RPMI8226 (cell line): ENCODE measurements around the gene MIF4GD.
"Not testable (repeated sequence)": the region's sequence is repeated elsewhere in the genome, so short reads cannot be mapped to it uniquely, and the experiment has no call there.

Experiments used
- DNase-seq: peaks from one replicate; pipeline ENCODE4 v3.0.0-alpha.2; 2015

Gene MIF4GD

GRCh38 chr17:75288359-75288758, 17.3 kb upstream of the MIF4GD start:
- no peak for DNase-seq

DNA sequence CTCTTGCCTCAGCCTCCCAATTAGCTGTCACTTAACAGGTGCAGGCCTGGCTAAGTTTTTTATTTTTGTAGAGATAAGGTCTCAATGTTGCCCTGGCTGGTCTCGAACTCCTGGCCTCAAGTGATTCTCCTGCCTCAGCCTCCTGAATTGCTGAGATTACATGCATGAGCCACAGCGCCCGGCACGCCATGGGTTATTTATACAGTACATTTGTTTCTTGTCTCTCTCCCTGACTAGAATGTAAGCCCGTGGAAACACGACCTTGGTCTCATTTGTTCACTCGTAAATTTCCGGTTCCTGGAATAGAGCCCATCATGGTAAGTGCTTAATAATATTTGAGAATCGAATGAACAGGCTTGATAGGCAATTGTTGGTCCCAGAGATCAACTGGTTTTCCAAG, 16.2 kb upstream of the MIF4GD start:
- DNase-seq, result no peak

- DNase-seq, result no peak
Observed at GRCh38 chr17:75285123-75285522, 14.1 kb upstream of the MIF4GD start.

- DNase-seq, result not testable (repeated sequence)
Observed at GRCh38 chr17:75280189-75280588, 9.2 kb upstream of the MIF4GD start.

GRCh38 chr17:75277664-75278071, 6.6 kb upstream of the MIF4GD start:
- no peak for DNase-seq

DNA sequence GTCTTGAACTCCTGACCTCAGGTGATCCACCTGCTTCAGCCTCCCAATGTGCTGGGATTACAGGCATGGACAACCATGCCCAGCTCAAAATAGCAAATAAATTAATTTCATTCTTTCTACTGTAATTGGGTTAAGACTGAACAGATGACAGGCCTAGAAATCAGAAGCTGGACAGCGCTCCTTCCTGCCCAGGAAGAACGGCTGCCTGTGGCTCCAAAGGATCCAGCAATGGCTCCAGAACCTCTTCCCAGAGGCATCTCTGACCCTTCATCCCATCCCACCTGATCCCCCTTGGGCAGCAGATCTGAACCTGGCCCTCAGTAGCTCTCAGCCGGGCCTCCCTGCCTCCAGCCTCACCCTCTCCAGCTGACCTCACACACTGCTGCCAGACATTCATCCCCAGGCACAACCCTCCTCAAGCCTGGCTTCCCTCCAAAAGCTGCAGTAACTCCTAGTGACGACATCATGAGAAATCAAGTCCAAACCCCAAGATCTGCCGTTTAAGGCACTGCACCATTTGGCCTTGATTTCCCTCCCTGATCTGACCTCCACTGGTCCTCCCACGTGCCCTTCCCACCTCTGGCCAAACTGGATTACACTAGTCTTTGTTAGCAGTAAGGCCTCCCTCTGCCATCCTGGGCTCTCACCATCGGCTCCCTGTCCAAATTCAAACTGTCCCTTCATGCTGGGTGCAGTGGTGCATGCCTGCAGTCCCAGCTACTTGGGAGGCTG, 3.1 kb upstream of the MIF4GD start:
- no peak for DNase-seq

DNA sequence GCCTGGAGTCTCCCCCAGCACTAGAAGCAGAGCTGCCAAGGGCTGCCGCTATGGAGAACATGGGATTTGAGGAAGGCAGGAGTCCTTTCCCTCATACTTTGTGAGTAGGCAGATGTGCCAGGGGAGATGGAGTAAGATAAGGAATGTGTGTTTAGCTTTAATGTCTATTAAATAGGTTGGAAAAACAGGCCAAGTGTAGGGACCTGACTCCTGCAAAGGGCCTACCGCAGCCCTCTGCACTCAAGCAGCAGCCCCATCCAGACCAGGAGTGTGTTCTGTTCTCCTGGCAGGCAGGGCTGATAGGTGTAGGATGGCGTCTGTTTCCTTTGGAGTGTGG, 1.8 kb upstream of the MIF4GD start:
- no peak for DNase-seq

DNA sequence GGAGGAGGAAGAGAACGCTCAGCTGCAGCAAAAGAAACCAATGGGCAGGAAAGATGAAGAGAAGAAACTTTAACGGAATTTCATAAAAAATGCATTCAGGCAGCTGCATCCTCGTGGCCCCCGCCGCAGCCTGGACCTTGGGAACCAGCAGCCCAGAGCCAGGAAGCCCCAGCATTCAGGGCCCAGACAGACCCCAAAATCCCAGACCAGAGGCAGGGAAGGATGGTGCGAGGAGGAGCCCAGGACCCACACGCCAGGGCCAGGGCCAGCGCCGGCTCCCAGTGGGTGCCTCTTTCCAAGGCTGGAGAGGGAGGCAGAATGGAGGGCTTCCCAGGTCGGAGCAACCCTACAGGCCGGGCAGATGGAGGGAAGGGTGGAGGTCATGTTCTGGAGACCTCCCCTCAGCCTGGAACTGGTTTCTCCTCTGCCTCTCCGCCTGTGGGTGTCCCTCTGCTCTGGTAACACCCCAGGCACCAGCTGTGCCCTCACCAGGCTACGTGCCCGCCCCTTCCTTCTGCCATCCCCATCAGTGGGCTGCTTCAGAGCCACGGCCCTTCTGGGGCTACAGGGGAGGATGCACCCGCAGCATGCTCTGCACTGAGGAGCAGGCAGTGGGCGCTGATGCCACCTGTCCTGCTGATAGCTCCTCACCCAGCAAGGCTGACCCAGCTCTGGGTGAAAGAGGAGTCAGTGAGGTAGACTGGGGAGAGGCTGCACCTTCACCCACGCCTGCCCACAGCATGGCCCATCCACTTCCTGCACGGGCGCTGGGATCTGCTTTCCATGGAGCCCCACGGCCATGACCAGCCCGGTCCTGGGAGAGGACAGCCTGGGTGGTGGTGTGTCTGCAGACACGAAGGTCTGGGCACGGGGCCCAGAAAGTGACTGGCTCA, 1.2 kb upstream of the MIF4GD start:
- DNase-seq, result peak; percentile 50

DNA sequence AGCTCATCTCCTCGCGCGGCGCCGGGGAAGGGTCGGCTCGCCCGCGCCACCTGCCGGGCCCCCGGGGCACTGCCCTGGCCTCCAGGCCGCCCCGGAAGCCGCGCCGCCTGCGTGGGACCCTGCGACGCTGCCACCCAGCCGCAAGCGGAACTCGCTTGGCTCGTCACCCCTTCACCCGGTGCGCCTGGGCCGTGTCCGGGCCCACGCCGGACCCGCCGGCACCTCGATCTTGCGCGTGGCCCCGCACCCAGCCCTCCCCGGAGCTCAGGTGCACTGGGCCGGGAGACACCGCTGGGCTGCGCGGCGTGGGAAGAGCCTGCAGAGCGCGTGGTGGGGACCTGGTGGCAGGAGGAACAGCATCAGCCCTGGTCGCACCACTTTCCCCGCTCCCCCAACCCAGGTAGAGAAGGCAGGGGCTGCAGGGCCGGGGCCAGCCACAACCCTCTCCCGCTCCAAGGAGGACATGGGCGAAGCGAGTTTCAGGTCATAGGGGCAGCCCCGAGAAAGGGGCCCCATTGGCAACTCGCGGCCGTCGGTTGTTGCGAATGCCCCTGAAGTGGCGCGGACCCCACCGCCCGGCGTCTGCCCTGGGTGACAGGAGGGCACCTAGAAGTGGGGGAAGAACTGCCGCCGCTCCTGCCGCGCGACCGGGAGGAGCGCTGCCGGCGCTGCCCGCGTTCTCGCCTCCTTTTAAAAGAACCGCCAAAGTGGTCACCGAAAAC, 363 bp upstream of the MIF4GD start:
- DNase-seq, result peak; percentile 91

- peak; percentile 79 for DNase-seq
Observed at GRCh38 chr17:75270218-75270965, 639 bp downstream of the MIF4GD start.

GRCh38 chr17:75269844-75270217, 1.2 kb downstream of the MIF4GD start:
- no peak for DNase-seq

- DNase-seq, result no peak
Observed at GRCh38 chr17:75267411-75268232, 3.4 kb downstream of the MIF4GD start.

DNA sequence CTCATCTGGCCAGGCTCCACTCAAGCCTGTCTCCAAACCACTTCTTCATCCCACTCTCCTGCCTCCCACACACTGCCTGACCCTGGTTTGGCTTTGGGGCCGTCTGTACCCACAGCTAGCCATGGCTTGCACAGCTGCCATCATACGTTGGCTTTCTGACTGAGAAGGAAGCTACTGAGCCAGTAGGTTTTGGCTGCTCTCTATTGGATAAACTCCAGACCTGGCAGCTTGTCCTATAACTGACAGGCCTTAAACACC, 3.9 kb downstream of the MIF4GD start:
- no peak for DNase-seq

GRCh38 chr17:75266316-75267152, 4.5 kb downstream of the MIF4GD start:
- DNase-seq, result no peak

DNA sequence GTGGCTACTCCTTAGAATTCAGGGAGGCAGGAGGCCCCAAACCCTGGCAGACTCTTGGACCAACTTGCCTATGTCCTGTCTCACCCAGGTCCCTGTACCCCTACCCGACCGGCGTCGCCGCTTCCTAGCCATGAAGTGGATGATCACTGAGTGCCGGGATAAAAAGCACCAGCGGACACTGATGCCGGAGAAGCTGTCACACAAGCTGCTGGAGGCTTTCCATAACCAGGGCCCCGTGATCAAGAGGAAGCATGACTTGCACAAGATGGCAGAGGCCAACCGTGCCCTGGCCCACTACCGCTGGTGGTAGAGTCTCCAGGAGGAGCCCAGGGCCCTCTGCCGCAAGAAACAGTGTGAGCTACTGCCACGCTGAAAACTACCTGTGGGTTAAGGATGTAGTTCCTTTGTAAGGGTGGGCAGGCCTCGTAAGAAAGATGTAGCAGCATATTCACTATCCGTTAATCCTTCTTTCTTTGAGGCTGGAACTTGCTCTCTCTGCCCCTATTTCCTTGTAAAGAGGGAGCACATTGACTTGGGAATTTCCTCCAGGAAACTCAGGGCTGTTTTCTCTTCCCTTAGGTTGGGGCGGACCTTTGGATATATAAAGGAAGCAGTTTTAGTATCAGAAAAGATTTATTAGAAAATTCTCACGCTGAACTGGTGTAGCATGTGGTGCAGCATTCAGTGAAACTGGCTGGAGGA, 5.3 kb downstream of the MIF4GD start:
- DNase-seq, result no peak

- DNase-seq, result no peak
Observed at GRCh38 chr17:75263055-75263454, 8.0 kb downstream of the MIF4GD start.

DNA sequence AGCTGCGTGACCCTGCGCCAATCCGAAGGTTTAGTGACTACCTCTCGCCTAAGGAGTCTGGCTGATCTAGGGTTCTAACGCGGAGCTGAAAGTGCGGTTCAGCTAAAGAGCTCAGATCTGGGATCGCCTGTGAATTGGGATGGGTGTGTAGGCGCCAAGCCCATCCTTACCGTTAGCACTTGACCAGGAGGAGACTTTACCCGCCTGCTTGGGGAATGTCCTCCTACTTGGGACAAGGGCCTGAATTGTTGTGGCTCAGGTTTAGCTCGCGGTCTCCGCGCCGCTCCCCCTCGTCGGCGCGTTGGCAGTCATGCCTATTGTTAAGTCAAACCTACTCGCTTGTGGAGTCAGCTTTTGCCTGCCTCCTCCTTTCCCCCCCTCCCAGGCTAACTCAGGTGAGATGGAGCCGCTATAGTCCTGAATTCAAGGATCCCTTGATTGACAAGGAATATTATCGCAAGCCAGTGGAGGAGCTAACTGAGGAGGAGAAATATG, 8.9 kb downstream of the MIF4GD start:
- DNase-seq, result no peak

DNA sequence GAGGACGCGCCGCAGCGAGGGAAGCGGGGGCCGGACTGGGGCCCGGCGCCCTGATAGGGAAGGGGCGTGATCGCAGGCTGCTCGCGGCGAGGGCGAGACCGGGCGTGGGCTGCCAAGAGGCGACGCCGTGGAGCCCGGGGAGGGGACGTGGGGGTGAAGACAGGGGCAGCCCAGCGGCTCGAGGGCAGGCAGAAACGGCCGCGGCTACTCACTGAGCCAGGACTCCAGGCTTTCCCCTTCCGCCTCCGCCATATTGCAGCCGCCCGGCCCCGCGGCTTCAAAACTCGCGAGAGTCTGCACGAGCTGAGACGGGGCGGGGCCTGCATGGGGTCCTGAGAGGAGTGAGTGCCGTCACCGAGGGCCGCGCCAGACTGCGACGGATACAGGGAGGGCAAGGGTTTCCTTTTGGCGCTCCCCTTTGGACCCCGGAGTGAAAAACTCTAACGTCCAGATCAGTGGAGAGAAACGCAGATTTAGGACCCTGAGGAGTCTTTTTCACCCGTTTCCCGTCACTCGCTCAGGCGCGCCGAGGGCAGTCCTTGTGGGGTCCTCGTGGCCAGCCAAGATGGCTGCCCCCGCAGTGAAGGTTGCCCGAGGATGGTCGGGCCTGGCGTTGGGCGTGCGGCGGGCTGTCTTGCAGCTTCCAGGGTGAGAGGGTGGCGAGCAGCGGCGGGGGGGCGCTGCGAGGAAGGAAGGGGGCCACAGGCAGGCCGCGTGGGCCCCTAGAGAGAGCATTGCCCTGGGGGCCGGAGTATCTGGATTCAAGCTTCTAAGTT, 9.5 kb downstream of the MIF4GD start, which contains the start of the genes GGA3 and MRPS7:
Gene GGA3, minus strand, starts transcription at position 271 of the 776 bp plus-strand sequence. Its CDS starts 19 bp downstream, at position 252.
Gene MRPS7, plus strand, starts transcription at position 544 of the 776 bp plus-strand sequence. Its CDS starts 22 bp downstream, at position 566.
- DNase-seq, result peak; percentile 97

GRCh38 chr17:75260641-75261335, 10.2 kb downstream of the MIF4GD start:
- DNase-seq, result peak; percentile 28
